Activated naive CD4-positive, alpha-beta T cell (primary cell): ENCODE measurements around the gene SNX3.

ENCODE experiments used
- DNase-seq, 4 experiments: peaks; one replicate each; lab custom pipeline; 2025; lab: John Stamatoyannopoulos, UW

Gene SNX3

GRCh38 chr6:108170332-108171290 lies 90.2 kb downstream of the SNX3 start:
- DNase-seq: no peak

- DNase-seq: no peak
Observed at GRCh38 chr6:108169464-108170331, 91.1 kb downstream of the SNX3 start.

GRCh38 chr6:108168501-108169463 lies 92.1 kb downstream of the SNX3 start:
- DNase-seq: no peak

- no peak for DNase-seq
Observed at GRCh38 chr6:108168090-108168463, 92.8 kb downstream of the SNX3 start.

GRCh38 chr6:108167449-108168089 lies 93.3 kb downstream of the SNX3 start:
- DNase-seq: no peak

- DNase-seq: no peak
Observed at GRCh38 chr6:108166664-108167448, 94.0 kb downstream of the SNX3 start.

- no peak for DNase-seq
Observed at GRCh38 chr6:108165714-108166663, 94.9 kb downstream of the SNX3 start, which contains the start of gene NR2E1. Gene NR2E1 (plus strand): TSS chr6:108166022. CDS start chr6:108166766, 744 bp downstream.

GRCh38 chr6:108164815-108165706 lies 95.8 kb downstream of the SNX3 start:
- no peak for DNase-seq

- DNase-seq: no peak
Observed at GRCh38 chr6:108164543-108164814, 96.4 kb downstream of the SNX3 start.

- DNase-seq: no peak
Observed at GRCh38 chr6:108163644-108164542, 96.9 kb downstream of the SNX3 start.

GRCh38 chr6:108163267-108163643 lies 97.6 kb downstream of the SNX3 start:
- no peak for DNase-seq

- DNase-seq: no peak
Observed at GRCh38 chr6:108161724-108162282, 99.0 kb downstream of the SNX3 start.
